COR-L47 (cell line): ENCODE measurements around the gene FAM83D.
A peak's percentile ranks its signal among the peaks of the same experiment; 100 is the strongest.

Source experiments
- DNase-seq: peaks from one replicate; lab custom pipeline; 2025; lab: John Stamatoyannopoulos, UW

The FAM83D gene

GRCh38 chr20:38894091-38894847 lies 31.9 kb upstream of the FAM83D start:
- peak; percentile 64 for DNase-seq

- no peak for DNase-seq
Observed at GRCh38 chr20:38895098-38895949, 30.9 kb upstream of the FAM83D start.

- no peak for DNase-seq
Observed at GRCh38 chr20:38896009-38896594, 30.1 kb upstream of the FAM83D start.

GRCh38 chr20:38897267-38897666 lies 28.9 kb upstream of the FAM83D start:
- DNase-seq, result no peak

- no peak for DNase-seq
Observed at GRCh38 chr20:38900606-38901005, 25.6 kb upstream of the FAM83D start.

GRCh38 chr20:38902601-38903000 lies 23.6 kb upstream of the FAM83D start:
- DNase-seq, result no peak

- DNase-seq, result no peak
Observed at GRCh38 chr20:38903335-38903734, 22.9 kb upstream of the FAM83D start.

GRCh38 chr20:38905375-38905774 lies 20.8 kb upstream of the FAM83D start:
- no peak for DNase-seq

GRCh38 chr20:38907918-38908677 lies 18.1 kb upstream of the FAM83D start:
- DNase-seq, result no peak

- no peak for DNase-seq
Observed at GRCh38 chr20:38915355-38915754, 10.9 kb upstream of the FAM83D start.

- DNase-seq, result no peak
Observed at GRCh38 chr20:38917657-38918056, 8.6 kb upstream of the FAM83D start.

- DNase-seq, result no peak
Observed at GRCh38 chr20:38918172-38918571, 8.0 kb upstream of the FAM83D start.

- no peak for DNase-seq
Observed at GRCh38 chr20:38919683-38920082, 6.5 kb upstream of the FAM83D start.

- no peak for DNase-seq
Observed at GRCh38 chr20:38920411-38920810, 5.8 kb upstream of the FAM83D start.

- DNase-seq, result no peak
Observed at GRCh38 chr20:38920851-38921250, 5.4 kb upstream of the FAM83D start.

GRCh38 chr20:38924718-38925117 lies 1.5 kb upstream of the FAM83D start:
- DNase-seq, result no peak

GRCh38 chr20:38926934-38927616 lies 858 bp downstream of the FAM83D start:
- DNase-seq, result no peak

- no peak for DNase-seq
Observed at GRCh38 chr20:38927902-38928578, 1.8 kb downstream of the FAM83D start.

- DNase-seq, result no peak
Observed at GRCh38 chr20:38930242-38930569, 4.0 kb downstream of the FAM83D start.

- DNase-seq, result no peak
Observed at GRCh38 chr20:38931984-38932383, 5.8 kb downstream of the FAM83D start.

- DNase-seq, result no peak
Observed at GRCh38 chr20:38932457-38933120, 6.4 kb downstream of the FAM83D start.
